Measurements from ENCODE around the gene CDC42EP4. TPM values are rescaled to one million over a fixed set of nuclear protein-coding genes. Genes with fewer than 3 reads are reported as not detected.

CDC42EP4 gene
- 19.4 and 29.0 TPM in 2 replicates for polyA plus RNA-seq
- polyA minus RNA-seq, result 33.3 and 40.4 TPM in 2 replicates

GRCh38 chr17:73311781-73312641 lies at the start of gene CDC42EP4:
Gene CDC42EP4 (minus strand): TSS chr17:73312001. CDS start chr17:73286500, 25,501 bp downstream.
- TF ChIP-seq TAF1 (IDR thresholded peaks at IDR 0.05; ENCODE audit: low read depth), result no peak
- TF ChIP-seq POLR2AphosphoS5 (IDR thresholded peaks at IDR 0.05), result peak; percentile 87
- no peak for TF ChIP-seq EZH2 (IDR thresholded peaks at IDR 0.05; ENCODE audit: borderline replicate concordance, insufficient read depth, low read length, poor library complexity, severe bottlenecking)
- TF ChIP-seq CTCF (IDR thresholded peaks at IDR 0.05; ENCODE audit: poor library complexity, severe bottlenecking), result no peak
- TF ChIP-seq REST (IDR thresholded peaks at IDR 0.05; ENCODE audit: borderline replicate concordance), result peak; percentile 29
- TF ChIP-seq MXI1 (conservative IDR thresholded peaks at IDR 0.05; ENCODE audit: poor library complexity, severe bottlenecking), result peak; percentile 54
- no peak for TF ChIP-seq SMC3 (conservative IDR thresholded peaks at IDR 0.05; ENCODE audit: poor library complexity)
- TF ChIP-seq RAD21 (conservative IDR thresholded peaks at IDR 0.05), result no peak
- TF ChIP-seq EP300 (conservative IDR thresholded peaks at IDR 0.05; ENCODE audit: poor library complexity, severe bottlenecking), result no peak
- Histone ChIP-seq H3K27ac (ENCODE audit: low read length) (peak within 1 kb of the TSS; percentile 88), H3K4me3 (ENCODE audit: low read length) (peak within 1 kb of the TSS; percentile 99), H3K36me3 (ENCODE audit: insufficient read depth, low read length) (no peaks in the 10 kb centered on the region), H3F3A (ENCODE audit: insufficient read depth, low read length, poor library complexity, severe bottlenecking) (no peaks in the 10 kb centered on the region), H3K4me2 (ENCODE audit: low read length) (peak within 1 kb of the TSS; percentile 51), H3K27me3 (ENCODE audit: insufficient read depth, low read depth, low read length) (no peaks in the 10 kb centered on the region), H4K20me1 (ENCODE audit: insufficient read depth) (no peaks in the 10 kb centered on the region), H3K79me2 (replicated peaks; ENCODE audit: insufficient read depth, low read length) (peaks cover 33% of the 10 kb centered on the region), H3K9me3 (ENCODE audit: low read length) (no peaks in the 10 kb centered on the region), H2AFZ (ENCODE audit: low read depth, low read length) (peak within 1 kb of the TSS; percentile 83), H3K9ac (ENCODE audit: low read length) (peak within 1 kb of the TSS; percentile 97), H3K9me2 (ENCODE audit: insufficient read depth, low read length) (no peaks in the 10 kb centered on the region)

GRCh38 chr17:73360961-73361761 lies 49.4 kb upstream of the CDC42EP4 start:
- TF ChIP-seq EZH2 (IDR thresholded peaks at IDR 0.05; ENCODE audit: borderline replicate concordance, insufficient read depth, low read length, poor library complexity, severe bottlenecking), result no peak
- TF ChIP-seq RAD21 (conservative IDR thresholded peaks at IDR 0.05), result no peak
- no peak for TF ChIP-seq TAF1 (IDR thresholded peaks at IDR 0.05; ENCODE audit: low read depth)
- TF ChIP-seq EP300 (conservative IDR thresholded peaks at IDR 0.05; ENCODE audit: poor library complexity, severe bottlenecking), result no peak
- no peak for TF ChIP-seq MXI1 (conservative IDR thresholded peaks at IDR 0.05; ENCODE audit: poor library complexity, severe bottlenecking)
- TF ChIP-seq CTCF (IDR thresholded peaks at IDR 0.05; ENCODE audit: poor library complexity, severe bottlenecking), result no peak
- Histone ChIP-seq H3K9me3 (ENCODE audit: low read length) (no peaks in the 10 kb centered on the region), H3K27me3 (ENCODE audit: insufficient read depth, low read depth, low read length) (no peaks in the 10 kb centered on the region), H3K79me2 (replicated peaks; ENCODE audit: insufficient read depth, low read length) (no peaks in the 10 kb centered on the region), H4K20me1 (ENCODE audit: insufficient read depth) (no peaks in the 10 kb centered on the region), H3K9me2 (ENCODE audit: insufficient read depth, low read length) (no peaks in the 10 kb centered on the region), H3F3A (ENCODE audit: insufficient read depth, low read length, poor library complexity, severe bottlenecking) (no peaks in the 10 kb centered on the region), H3K4me2 (ENCODE audit: low read length) (no peak overlapping the region), H3K4me3 (ENCODE audit: low read length) (no peak overlapping the region), H2AFZ (ENCODE audit: low read depth, low read length) (no peak overlapping the region), H3K9ac (ENCODE audit: low read length) (no peak overlapping the region), H3K27ac (ENCODE audit: low read length) (no peak overlapping the region), H3K36me3 (ENCODE audit: insufficient read depth, low read length) (no peaks in the 10 kb centered on the region)

All from neural cell (in vitro differentiated cells).